K562 (cell line): ENCODE measurements around the gene DYNLT4. TPM values are rescaled to one million over a fixed set of nuclear protein-coding genes. Genes with fewer than 3 reads are reported as not detected.
A peak's percentile ranks its signal among the peaks of the same experiment; 100 is the strongest.

Source experiments
- ATF1 ChIP-seq, 2 experiments: fragments of 450-650 bp in 1 of 2; IDR thresholded peaks; 2 replicates each; pipeline ENCODE4 v1.6.1; 2016; ENCODE audit warnings: missing compliant biosample characterization in 1 of 2, missing genetic modification characterization in 1 of 2
- BRD9 ChIP-seq: fragments of 450-650 bp; IDR thresholded peaks from 2 replicates; pipeline ENCODE4 v1.6.1; 2018; ENCODE audit warnings: low read depth; ENCODE audit not compliant: partially characterized antibody
- CSDE1 ChIP-seq, 2 experiments: fragments of 450-650 bp; IDR thresholded peaks; 2 replicates each; pipeline ENCODE4 v1.6.1; 2016; ENCODE audit warnings: mild to moderate bottlenecking in 1 of 2
- FOSL1 ChIP-seq: fragments of 200-800 bp; sonication (Bioruptor generic); conservative IDR thresholded peaks from 2 replicates; pipeline ENCODE4 v1.6.1; 2016; ENCODE audit warnings: missing genetic modification characterization, missing compliant biosample characterization
- FOXK1 ChIP-seq: sonication (generic); formaldehyde crosslinking; IDR thresholded peaks from 2 replicates; pipeline ENCODE4 v1.8.0; 2022; ENCODE audit warnings: missing genetic modification reagents, mild to moderate bottlenecking, borderline replicate concordance
- HLTF ChIP-seq: fragments of 450-650 bp; IDR thresholded peaks from 2 replicates; pipeline ENCODE4 v1.6.1; 2016
- MEF2D ChIP-seq: conservative IDR thresholded peaks from 2 replicates; pipeline ENCODE4 v1.6.1; 2016; ENCODE audit warnings: low read depth, missing genetic modification characterization, missing compliant biosample characterization
- MGA ChIP-seq: fragments of 450-650 bp; IDR thresholded peaks from 2 replicates; pipeline ENCODE4 v1.6.1; 2016; ENCODE audit warnings: mild to moderate bottlenecking, moderate library complexity
- NR2F6 ChIP-seq: fragments of 450-650 bp; formaldehyde crosslinking; IDR thresholded peaks from 2 replicates; pipeline ENCODE4 v1.4.0; 2020; ENCODE audit warnings: mild to moderate bottlenecking
- SRSF9 ChIP-seq: fragments of 200-400 bp; formaldehyde crosslinking; IDR thresholded peaks from 2 replicates; pipeline ENCODE4 v1.6.1; 2017; ENCODE audit warnings: low read depth, low read length, borderline replicate concordance
- ZBTB17 ChIP-seq: fragments of 450-650 bp; formaldehyde crosslinking; IDR thresholded peaks from 2 replicates; pipeline ENCODE4 v1.4.0; 2020; ENCODE audit warnings: mild to moderate bottlenecking
- ZNF408 ChIP-seq: fragments of 250-450 bp; sonication (Bioruptor Pico); IDR thresholded peaks from 2 replicates; pipeline ENCODE4 v1.4.0; 2020; ENCODE audit warnings: low read depth, mild to moderate bottlenecking, moderate library complexity
- ZNF431 ChIP-seq: sonication (generic); formaldehyde crosslinking; IDR thresholded peaks from 2 replicates; pipeline ENCODE4 v1.8.0; 2022; ENCODE audit warnings: mild to moderate bottlenecking, missing genetic modification reagents
- ZNF639 ChIP-seq, 2 experiments: fragments of 200-800 bp in 1 of 2; sonication (Bioruptor generic) in 1 of 2; sonication (generic) in 1 of 2; formaldehyde crosslinking in 1 of 2; IDR thresholded peaks in 1 of 2; conservative IDR thresholded peaks in 1 of 2; 2 replicates each; pipeline versions ENCODE4 v1.5.0 to v1.6.1; 2016 to 2020; ENCODE audit warnings: missing compliant biosample characterization in 1 of 2, missing genetic modification characterization in 1 of 2, missing genetic modification reagents in 1 of 2
- ZNF717 ChIP-seq: fragments of 250-450 bp; sonication (Bioruptor Pico); IDR thresholded peaks from 2 replicates; pipeline ENCODE4 v1.5.0; 2021
- polyA plus RNA-seq, 8 experiments: library from polyadenylated mRNA; depleted of rRNA in 4 of 8; stranded (reverse) in 5 of 8; unstranded in 3 of 8; fragments of >200 nt; fragmentation: Nextera tagmentation in 2 of 8; fragmentation: Illumina TruSeq in 1 of 8; extraction: Ambion mirVana in 2 of 8; extraction: Trizol in 1 of 8; gene quantifications; 2 replicates each; pipeline versions ENCODE4 v1.2.1 to v1.2.3, GENCODE V29; 2011 to 2014; ENCODE audit warnings: inconsistent platforms in 1 of 8, missing spikeins in 1 of 8
- total RNA-seq, 7 experiments: library from RNA; depleted of rRNA in 6 of 7; stranded (reverse); fragments of >200 nt in 6 of 7; fragmentation: Illumina TruSeq in 2 of 7; extraction: Trizol in 2 of 7; gene quantifications; 2 replicates each; pipeline versions ENCODE4 v1.2.1 to v1.2.3, GENCODE V29; 2011 to 2021; ENCODE audit warnings: low replicate concordance in 1 of 7

DYNLT4 gene
- total and polyA plus RNA-seq, 9 of the 15 experiments (the other 6 are each of a cell fraction or from before 2014, with no cell fraction given), result 0.29 to 0.73 TPM; not detected in 7

DNA sequence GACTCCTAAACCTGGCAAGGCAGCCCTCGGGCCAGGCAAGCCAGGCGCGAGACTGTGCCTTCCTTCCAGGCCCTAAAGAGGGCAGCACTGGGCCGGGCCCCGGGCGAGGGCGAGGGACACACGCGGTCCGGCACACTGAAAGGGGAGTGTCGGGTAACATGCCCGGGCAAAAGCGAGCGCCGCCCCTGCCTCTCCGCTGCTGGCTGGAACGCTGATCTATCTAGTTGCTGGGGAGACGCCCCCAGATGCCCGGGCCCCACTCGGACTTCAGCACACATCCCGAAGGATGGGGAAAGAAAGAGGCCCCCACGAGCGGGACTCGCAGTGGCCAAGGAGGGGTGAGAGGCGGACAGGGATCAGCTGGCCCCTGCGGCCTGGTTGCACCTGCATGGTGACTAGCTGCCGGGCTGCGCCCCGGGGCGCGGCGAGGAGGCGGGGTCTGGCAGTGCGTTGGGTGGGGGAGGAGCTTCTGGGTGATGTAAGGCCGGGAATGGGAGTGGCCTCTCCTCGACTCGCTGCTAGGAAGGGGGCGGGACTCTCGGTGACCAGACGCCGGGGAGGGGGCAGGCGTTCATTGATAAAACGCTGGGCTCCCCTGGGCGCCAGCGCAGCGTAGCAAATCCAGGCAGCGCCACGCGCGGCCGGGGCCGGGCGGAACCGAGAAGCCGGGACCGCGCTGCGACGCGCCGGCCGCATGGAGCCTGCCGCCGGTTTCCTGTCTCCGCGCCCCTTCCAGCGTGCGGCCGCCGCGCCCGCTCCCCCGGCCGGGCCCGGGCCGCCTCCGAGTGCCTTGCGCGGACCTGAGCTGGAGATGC is 7.2 kb downstream of the DYNLT4 start, which contains the start of gene PLK3 (continued):
- peak; percentile 97 for TF ChIP-seq MGA
- 0 out of 2 replicates have a peak, but pooled peaks have one; percentile 48 for TF ChIP-seq ZNF431 (CRISPR knock-in tag)
- TF ChIP-seq MEF2D (tag), result 0 out of 2 replicates have a peak, but pooled peaks have one; percentile 22
- no peak for TF ChIP-seq ZNF717 (CRISPR knock-in tag)
- TF ChIP-seq FOSL1 (tag), result peak; percentile 70
- peak; percentile 85 for TF ChIP-seq ZBTB17
- TF ChIP-seq HLTF, result peak; percentile 7; the same call in 1 of the 2 replicates
- TF ChIP-seq ZNF639 (CRISPR knock-in tag; conservative IDR thresholded peaks at IDR 0.05 in 1 of 2, IDR thresholded peaks at IDR 0.05 in 1 of 2), result 0 out of 4 replicates have a peak, but pooled peaks of 1 of the 2 experiments have one; percentile 37
- TF ChIP-seq ATF1 (CRISPR knock-in tag; IDR thresholded peaks at IDR 0.05), result no peak
- peak; percentile 90 for TF ChIP-seq ATF1 (tag; IDR thresholded peaks at IDR 0.05)
- no peak for TF ChIP-seq SRSF9
- peak; percentile 93 for TF ChIP-seq BRD9
- peak; percentile 68; the same call in 1 of the 2 replicates for TF ChIP-seq FOXK1
- TF ChIP-seq CSDE1 (IDR thresholded peaks at IDR 0.05), result no peak; a peak in 2 of 4 replicates
- no peak for TF ChIP-seq ZNF408 (CRISPR knock-in tag)
- no peak for TF ChIP-seq NR2F6 (CRISPR knock-in tag)
